AG20443 (cell line): ENCODE data around the gene SEPTIN5.

Source experiments
- DNase-seq: peaks from one replicate; pipeline ENCODE4 v3.0.0; 2012; ENCODE audit warnings: low spot score, mixed read lengths

The SEPTIN5 gene

DNA sequence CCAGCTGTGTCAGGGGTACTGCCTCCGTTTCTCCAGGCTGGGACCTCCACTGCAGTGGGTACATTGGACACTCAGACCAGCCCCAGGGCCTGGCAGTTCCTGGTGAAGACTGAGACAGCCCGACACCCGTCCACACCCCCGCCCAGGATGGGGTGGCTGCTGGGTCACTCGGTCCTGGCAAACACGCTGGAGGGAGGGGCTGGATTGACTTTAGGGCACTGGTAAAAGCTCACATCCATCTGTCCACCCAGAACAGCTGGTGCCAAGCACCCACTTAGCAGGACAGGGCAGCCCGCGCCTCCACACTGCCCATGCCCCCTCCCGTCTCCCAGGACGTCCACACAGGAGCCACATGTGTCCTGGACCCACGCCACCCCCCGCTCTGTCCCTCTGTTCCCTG, 35.6 kb downstream of the SEPTIN5 start:
- DNase-seq: no peak

DNA sequence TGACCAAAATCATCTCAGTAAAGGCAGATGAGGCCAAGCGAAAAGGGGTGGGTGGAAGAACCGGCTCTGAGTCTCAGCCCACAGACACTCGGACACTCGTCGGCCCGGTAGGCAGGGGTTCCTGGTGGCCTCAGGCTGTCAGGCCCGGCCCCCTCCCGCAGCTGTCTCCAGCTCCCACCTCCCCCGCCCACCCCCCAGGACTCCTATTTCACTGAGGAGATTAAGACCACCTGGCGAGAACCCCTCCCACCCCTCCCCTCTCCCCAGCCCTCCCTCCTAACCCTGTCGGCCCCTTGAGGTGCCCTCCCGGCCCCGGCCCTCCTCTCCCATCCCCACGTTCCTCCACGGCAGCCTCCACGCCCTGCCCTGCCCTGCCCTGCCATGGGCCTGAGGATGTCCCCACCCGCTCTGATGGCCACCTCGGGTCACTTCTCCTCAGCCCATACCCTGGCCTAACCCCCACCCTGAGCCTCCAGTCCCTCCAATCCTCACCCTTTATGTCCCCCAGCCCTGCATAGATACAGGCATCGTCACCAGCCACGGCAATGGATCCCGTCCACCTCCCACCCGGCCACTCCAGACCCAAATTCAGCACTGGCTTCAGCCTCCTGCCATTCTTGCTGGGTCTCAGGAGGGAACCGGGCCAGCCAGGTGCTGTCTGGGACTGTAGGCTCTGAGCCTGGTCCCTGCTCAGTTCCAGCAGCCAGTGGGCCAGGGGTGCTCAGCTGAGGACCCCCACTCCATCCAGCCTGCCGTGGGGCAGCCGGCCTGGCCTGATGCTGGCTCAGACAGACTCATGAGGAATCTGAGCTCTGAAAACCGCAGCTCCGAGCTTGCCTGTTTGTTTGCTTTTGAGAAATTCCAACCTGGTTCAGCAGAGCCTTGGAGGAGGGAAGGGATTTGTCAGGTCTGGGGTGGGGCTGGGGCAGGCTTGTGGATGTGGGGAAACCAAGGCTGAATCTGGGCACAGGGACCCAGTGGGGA, 36.5 kb downstream of the SEPTIN5 start:
- no peak for DNase-seq

DNA sequence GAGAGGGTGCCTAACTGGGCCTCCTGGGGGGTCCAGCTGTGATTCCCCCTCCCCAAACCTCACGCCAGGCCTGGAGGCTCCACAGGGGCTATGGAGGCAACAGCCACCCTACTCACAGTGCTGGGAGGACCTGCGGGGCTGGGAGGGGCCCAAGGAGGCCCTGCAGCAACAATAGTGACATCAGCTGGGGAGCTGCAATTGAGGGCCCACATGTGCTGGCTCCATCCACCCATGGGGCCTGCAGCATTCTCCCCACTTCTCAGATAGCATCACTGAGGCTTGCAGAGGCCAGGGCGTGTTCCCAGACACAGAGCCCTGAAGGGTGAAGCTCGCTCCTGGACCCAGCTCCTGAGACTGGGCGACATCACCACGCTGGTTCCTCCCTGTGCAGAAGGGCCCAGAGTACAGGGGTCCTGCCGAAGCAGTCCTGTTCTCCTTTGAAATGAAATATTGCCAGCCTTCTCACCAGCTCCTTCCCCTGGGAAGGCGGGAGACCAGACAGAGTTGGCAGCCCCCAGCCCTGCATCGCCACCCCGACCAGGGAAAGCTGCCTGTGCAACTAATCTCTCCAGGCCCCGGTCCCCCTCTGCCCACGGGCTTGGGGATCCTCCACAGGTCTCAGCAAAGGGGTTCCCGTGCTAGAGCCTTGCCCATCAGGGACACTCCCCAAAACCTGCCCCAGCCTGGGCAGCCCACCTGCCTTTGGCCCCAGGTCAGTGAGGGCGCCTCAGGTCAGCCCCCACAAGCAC, 37.4 kb downstream of the SEPTIN5 start:
- DNase-seq: no peak

DNA sequence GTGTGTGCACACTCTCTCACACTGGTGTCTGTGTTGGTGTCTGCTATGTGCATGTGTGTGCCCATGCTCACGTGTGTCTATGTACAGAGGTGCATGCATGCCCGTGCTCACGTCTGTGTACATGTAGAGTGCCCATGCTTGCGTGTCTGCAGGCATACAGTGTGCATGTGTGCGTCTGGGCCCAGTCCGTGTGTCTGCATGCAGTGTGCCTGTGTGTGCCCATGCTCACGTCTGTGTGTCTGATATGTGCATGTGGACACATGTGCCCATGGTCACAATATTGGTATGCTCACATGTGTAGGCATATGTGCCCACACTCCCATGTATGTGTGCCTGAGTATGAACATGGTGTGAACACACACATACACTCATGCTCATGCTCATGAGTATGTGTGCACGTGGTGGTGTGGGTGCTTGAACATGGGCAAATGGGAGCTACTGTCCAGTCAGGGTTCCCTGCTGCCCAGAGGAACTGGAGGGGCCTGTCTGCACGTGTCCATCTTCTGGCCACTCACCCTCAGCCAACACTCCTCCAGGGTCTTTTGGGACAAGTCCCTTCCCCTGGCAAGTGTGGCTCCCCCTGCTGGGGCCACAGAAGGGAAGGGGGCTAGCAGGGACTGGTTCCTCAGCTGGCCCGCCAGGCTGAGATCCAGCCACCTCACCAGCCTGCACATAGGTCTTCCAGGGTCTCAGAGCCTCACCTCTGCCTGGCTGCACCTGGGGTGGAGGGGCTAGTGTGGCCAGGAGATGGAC, 39.0 kb downstream of the SEPTIN5 start:
- no peak for DNase-seq

DNA sequence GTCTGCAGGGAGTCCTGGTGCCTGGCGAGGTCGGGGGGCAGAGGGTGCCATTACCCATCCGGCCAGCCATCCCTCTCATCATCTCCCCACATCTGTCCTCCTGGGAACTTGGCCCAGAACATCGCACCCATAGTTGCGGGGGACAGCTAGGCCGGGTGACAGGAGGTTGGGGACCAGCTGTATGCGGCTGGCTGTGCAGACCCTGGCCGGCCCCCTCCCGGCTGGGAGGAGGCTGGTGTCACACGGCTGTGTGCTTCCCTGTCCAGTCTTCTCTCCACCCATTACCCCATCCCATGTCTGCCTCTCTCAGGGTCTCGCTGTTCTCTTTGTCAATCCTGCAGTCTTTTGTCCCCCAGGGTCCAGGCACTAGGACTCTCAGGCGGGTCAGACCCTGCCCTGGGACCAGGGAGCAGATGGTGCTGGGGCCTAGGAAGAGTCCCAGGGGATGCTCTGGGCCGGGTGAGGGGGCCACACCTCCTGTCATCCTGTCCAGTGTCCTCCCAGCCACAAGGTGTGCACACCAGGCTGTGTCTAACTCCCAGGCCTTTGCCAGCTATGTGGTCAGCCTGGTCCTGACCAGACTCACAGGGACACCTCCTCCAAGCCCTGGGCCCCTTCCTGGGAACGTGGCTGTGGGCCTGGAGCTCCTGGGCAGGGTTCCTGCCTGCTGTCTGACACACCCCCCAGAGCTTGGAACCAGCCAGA, 39.8 kb downstream of the SEPTIN5 start:
- no peak for DNase-seq

DNA sequence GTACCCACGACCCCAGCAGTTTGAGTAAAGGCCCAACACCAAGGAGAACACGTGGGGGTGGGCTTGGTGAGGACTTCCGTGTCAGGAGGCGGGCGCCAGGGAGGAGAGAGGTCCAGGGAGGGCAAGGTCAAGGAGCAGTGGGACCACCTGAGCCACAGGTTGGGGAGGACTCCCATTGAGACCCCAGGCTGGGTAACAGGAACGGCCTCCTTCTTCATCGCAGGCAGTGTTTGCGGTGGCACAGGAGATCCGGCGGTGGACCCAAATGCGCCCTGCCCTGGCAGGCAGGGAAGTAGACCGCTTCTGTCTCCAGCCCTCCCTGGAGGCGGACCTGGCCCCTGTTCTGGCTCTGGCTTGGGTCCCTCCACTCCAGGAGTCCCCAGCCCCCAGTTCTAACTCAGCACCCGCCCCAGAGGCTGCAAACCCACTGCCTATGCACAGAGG, 40.4 kb downstream of the SEPTIN5 start:
- DNase-seq: no peak

DNA sequence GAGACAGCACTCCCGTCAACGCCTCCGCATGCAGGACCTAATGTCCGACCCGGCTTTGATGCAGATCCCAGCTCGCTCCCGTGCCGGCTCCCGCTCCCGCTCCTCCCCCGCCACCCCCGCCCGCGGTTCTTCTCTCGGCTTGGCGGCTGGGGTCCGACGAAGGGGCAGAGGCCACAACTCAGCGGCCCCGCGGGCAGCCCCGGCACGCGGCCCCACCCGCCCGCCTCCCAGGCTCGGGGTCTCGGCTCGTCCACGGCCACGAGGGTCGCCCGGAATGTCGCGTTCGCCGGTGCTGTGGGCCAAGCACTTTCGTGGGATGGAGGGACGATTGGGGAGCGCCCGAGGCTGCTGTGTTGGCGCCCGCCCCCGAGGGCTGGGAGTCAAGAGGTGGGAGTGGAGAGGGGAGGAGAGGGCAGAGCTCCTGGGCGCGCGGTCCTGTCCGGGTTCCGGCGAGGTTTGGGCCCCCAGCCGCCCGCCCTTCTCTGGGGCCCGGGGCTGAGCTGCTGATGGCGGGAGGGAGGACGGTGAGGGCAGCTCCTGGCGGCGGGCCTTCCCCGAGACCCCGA, 40.9 kb downstream of the SEPTIN5 start:
- no peak for DNase-seq

DNA sequence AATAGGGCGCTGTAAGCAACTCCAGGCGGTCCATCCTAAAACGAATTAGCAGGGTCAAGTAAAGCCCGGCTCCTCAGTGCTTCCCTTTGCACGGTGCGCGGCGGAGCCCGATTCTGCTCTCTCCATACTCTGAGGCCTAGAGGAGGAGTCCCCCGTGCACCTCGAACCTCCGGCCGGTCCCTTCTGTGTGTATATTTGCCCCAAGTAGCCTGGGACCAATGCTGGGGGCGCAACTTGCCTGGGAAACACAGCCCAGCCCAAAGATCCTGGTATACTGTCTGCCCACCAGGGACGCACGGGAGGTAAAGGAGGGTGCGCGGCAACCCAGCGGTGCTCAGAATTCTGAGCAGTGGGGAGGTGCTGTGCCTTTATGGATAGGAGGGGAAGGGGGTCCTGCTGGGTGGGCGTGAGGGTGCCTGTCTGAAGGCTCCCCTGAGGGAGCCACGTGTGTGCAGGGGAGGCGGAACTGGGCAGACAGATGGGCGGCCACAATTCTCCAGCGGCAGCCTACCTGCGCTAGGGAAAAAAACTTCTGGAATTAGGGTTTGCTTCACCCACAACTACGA, 41.5 kb downstream of the SEPTIN5 start:
- peak; percentile 45 for DNase-seq

DNA sequence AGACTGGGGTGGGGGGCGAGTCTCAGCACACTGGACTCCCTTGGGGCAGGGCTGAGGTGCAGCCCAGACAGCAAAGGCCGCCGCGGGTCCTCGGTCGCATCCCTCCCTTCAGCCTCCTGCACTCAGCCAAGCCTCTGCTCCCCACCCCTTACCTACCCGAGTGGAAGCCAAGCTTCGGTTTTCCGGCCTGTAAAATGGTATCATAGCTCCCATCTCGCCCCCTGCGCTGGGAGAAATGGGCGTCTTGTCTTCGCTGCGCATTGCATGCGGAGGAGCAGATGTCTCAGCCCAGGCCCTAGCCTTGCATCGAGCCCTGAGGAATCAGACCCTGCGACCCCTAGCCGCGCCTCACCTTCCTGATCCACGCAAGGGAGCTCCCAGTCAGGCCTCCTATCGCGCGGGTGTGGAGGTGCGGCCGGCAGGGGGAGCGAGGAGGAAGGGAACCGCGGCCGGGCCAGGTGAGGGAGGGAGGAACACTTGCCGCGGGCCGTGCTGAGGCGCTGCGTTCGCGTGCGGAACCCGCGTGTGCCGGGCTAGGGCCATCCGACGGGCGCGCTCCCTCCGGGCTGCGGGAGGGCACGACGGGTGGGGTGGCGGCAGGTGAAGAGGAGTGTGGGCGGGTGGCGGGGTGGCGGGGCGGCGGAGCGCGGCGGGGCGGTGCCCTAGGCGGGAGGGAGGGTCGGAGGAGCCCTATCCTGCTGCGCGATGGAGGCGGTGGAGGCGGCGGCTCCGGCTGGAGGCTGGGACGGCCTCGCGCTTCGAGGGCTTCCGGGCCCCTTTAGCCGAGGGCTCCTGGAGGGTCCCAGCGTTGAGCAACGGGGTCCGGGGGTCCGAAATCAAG, 42.2 kb downstream of the SEPTIN5 start:
- DNase-seq: peak; percentile 58

DNA sequence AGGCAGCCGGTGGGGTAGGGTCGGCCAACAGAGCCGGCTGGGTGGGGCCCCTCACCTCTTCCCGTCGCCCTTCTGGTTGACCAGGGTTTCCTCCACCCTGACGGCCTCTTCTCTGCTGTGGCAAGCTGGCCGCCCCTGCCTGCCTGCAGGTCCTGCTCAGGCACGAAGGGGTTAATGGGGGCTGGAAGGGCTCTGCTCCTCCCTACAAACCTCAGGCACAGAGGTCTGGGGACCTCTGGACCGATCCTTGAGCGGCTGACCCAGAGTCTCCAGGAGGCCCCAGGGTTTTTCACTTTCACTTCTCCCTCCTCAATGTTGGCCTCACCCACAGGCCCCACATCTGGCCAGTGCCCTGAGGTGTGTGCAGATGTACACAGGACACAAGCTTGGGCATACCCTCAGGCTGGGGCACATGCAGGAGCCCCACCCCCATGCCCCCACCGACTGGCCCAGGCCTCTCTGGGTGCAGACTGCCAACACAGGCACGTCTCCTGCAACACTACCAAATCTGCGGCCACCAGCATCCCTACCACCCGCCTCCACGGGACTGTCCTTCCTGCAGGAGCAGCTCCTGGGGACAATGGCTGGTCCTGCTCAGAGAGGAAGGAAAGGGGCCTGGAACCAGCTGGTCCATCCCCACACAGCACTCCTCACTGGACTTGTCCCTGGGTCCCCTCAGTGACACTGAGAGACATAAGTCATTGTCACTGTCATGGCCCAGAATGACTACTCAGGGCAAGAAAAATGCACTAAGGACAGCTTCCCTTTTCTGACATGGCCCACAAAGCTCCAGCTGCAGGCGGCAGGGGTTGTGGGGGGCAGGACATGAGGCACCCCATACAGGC, 43.1 kb downstream of the SEPTIN5 start:
- no peak for DNase-seq

DNA sequence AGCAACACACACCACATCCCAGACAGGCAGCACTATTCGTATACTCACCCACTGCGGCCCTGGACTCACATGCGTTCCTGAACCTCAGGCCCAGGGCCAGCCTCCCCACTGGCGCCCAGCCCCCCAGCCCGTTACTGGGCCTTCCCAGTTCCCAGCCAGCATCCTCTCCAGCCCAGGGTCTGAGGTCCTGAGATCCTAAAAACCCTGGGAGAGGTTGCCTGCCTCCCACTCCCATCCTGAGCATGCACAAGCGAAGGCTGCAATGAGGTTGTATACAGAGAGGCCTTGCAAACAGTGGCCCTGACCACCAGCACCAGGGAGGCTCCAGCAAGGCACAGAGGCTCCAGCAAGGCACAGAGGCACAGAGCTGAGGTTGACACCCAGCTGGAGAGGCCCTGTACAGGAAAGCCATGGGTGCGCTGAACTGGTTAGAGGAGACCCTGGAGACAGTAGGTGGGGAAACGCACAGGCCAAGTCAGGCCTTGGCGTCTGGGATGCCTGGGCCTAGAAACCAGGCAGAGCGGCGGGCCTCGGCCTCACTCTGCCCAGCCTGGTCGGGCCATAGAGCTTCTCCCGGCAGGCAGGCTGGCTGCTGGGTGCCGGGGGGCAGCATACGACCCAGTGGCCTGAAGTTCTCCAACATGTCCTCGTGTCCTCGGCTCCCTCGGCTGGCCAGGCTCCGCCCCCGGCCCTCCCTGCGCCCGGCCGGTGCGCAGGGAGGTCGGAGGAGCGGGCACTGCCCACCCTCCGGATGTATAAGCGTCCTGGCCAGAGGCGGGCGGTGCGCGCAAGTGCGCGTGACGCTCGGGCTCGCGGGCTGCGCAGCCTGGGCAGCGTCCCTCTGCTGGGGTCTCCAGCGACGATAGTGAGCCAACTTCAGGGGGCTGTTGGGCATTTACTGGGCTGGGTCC, 43.9 kb downstream of the SEPTIN5 start:
- no peak for DNase-seq

DNA sequence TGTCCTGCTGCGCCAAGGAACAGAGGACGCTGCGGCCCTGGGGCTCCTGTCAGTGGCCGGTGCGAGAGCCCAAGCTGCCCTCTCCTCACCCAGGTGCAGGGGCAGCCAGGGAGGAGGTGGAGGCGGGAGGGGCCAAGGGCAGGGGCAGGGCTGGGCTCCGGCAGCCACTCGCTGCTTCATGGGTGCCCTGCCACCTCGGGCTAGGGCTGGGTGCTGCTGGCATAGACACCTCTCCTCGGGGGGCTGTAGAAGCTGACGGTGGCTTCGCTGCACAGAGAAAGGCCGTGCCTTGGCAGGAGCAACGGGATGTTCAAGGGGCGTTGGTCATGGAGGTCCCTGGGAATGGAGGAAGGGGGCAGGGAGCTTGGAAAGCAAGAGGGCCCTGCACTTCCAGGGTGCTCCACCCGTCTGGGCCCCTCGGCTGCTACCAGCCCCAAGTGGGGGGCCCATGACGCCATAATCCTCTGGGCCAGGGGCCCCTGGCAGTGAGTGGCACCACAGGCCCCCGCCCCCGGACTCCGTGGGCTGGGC, 44.7 kb downstream of the SEPTIN5 start:
- no peak for DNase-seq

DNA sequence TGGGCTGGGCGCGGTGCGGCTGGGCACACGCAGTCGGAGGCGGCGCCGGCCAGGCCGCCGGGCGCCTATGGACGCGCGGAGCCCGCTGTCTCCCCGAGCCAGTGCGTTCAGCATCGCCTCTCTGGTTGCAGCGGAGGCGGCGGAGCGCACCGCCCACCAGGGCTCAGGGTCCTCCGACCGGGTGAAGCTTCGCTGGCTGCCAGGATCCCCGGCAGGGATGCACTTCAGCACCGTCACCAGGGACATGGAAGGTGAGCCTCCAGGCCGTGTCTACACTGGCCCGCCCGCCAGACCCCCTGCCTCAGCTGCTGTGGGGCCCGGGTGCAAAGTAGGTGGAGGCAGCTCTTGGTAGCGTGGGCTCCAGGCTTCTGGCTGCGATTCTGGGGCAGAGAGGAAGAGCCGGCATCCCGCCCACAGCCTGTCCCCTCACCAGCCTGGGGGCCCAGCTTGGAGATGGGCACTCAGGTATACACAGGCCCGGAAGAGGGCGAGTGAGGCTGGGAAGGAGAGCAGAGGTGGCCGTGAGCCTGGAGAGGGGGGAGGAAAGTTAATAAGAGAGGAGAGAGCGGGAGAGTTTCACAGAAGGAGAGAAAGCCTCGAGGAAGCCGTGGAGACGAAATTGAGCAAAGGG, 45.2 kb downstream of the SEPTIN5 start:
- DNase-seq: no peak

DNA sequence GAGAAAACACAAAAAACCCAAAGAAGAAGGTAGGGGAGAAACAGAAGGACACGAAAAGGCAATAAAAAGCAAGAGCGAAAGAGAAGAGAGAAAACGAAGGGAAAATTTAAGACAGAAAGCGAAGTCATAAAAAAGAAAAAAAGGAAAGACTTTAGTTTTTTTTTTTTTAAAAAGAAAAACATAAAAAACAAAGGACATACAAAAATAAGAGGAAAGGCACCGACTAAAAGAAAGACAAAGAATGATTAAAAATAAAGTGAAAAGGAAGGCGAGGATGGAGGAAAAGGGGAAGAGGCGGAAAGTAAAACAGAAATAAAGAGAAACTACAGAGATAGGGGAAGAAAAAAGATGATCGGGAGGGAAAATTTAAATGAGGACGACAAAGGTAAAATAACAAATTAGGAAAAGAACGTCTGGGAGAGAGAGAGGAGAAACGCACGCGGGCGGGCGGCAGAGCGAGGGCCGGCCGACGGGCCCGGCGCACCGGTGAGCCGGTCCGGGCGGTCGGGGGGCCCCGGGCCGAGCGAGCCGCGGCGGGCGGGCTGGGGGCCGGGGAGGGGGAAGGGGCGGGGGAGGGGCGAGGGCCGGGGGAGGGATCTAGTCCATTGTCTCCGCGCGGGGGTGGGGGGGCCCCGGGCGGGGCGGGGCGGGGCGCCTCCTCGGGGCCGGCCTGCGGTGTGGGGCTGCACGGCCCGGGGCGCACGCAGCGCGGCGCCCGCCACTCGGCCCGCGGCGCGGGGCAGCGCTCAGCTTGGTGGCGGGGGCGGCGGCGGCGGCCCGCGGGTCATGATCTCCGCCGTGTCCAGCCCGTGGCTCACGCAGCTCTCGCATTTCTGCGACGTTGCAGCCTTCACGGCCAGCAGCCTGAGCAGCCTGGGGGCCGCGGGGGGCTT, 46.0 kb downstream of the SEPTIN5 start, which contains the start of gene TBX1:
TSS of gene TBX1 (plus strand) at position 721 of the 893 bp plus-strand sequence. CDS start at position 787, 66 bp downstream.
- peak; percentile 58 for DNase-seq

DNA sequence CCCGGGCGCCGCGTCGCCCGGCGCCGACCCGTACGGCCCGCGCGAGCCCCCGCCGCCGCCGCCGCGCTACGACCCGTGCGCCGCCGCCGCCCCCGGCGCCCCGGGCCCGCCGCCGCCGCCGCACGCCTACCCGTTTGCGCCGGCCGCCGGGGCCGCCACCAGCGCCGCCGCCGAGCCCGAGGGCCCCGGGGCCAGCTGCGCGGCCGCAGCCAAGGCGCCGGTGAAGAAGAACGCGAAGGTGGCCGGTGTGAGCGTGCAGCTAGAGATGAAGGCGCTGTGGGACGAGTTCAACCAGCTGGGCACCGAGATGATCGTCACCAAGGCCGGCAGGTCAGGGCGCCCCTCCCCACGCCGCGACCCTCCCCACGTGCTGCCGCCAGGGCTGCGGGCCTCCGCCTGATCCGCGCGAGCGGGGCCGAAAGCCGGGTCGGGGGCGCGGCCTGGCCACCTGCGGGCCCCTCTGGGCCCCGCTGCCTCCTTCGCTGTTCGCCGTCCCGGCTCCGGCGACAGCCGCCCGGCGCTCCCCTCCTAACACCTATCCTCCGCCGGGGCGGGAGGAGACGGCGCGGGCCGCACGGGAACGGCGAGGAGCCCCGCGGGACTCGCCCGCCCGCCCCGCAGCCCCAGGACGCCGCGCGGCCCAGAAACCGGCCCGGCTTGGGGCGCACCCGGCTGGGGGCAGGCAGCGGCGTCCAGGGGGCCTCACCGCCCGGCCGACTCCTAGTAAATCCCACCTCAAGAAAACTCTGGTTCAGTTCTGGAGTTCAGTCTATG, 46.8 kb downstream of the SEPTIN5 start:
- DNase-seq: peak; percentile 51
